Putamen (tissue), 1 donor: ENCODE results near the gene GUCD1.
A peak's percentile ranks its signal among the peaks of the same experiment; 100 is the strongest.

Experiments used
- DNase-seq: peaks from one replicate; pipeline ENCODE4 v3.0.0-alpha.2; 2016; ENCODE audit warnings: low spot score

The GUCD1 gene

DNA sequence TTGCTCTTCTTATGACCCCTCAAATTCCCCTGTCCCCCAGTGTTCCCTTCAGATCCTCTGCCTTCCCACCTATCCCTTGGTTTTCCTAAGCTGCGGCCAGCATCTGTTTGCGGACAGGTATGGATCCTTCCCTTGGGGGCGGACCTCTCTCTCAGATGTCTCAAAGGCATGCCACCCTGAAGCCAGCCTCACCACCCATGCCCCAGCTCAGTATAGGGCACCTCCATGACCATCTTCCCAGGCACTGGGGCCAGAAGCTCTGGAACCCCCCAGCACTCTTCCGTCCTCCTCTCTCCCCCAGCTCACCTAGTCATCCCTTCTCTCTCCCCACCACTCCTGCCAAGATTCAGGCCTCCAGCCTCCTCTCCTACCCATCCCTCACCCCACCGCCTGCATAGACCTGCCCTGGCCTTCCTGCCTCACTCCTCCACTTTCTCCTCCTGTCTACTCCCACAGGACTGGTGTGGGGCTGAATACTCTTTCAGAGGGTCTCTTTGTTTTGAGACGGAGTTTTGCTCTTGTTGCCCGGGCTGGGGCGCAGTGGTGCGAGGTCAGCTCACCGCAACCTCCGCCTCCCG lies 35.7 kb upstream of the GUCD1 start:
- DNase-seq = no peak

DNA sequence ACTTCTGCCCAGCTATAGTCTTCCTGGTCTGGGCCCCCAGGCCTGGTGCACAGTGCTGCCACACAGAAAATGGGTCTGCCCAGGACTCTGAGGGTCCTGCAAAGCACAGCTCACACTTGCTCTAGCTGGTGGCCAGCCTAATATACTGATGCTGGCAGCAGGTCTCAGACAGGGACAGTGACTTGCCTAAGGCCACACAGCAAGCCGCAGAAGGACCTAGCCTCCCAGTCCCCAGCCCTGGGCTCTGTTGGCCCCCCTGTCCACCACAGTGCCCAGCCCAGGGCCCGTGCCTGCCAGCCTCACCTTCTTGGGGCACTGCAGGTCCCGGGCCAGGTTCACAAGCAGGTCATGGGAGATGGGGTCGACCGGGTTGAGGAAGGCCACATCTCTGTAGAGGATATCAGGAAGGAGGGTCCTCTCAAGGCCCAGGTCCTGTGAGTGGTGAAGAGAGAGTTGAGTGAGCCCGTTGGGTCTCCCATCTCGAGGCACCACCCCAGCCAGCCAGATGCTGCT lies 34.6 kb upstream of the GUCD1 start:
- no peak for DNase-seq

DNA sequence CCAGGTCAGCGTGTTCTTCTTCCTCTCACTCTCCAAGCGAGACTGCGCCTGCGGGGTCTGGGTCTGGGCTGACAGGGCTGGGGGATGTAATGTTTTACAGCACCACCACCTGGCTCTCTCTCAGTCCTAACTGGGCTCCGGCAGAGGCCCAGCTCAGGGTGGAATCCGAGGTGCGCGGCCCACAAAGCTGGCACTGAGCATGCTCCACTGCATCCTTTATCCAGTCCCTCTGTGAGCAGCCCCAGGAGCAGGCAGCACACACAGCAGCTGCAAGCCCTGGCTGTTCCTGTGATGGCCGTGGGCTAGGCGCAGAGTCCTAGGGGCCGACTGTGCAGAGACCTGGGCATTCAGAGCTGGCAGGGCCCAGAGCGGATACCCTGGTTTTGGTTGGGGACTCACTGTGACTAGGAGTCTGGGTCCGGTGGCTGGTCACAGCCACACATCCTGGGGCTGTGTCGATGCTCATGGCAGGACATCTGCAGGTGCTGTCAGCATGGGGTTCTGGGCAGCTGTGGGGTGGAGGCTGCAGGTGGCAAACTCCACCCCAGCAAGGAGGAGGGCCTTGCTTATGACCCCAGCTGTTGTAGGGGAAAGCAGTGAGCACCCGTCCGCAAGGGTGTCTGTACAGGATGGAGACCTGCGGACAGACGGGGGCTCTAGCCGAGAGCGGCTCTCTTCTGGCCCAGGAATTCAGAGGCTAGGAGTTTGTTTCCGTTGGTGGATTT lies 34.0 kb upstream of the GUCD1 start:
- DNase-seq = no peak

DNA sequence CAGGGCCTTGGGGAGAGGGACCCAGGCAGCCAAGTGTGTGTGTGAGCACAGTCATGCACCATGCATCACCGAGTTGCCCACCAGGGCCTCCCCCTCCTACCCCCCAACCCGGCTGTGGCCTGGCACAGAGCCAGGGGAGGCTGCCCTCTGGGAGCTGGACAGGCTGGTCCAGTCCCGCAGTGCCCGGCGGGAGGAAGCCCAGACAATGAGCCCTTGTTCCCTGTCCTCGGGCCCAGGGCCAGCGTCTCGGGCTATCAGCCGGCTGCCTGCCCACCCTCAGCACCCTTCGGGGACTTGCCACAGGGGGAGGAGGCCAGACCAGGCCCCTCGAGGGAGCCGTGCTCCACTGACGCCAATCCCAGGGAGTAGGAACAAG lies 33.4 kb upstream of the GUCD1 start:
- peak; percentile 90 for DNase-seq

DNA sequence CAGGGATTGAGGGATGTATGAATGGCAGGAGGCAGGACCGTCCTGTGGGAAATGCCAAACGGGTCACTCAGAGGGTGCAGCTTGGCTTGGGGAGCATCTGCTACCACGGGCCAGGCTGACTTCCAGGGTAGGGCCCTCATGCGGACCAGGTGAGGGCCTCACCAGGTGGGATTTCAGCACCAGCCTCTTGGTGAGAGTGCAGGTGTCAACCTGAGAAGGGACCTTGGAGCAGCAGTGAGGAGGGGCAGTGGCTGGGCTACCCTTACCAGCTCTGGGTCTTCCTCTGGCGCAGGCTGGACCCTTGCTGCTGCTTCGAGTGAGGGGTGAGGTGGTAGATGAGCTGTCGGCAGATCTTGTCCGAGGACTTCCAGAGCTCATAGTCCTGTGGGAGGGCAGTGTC lies 33.0 kb upstream of the GUCD1 start:
- no peak for DNase-seq

DNA sequence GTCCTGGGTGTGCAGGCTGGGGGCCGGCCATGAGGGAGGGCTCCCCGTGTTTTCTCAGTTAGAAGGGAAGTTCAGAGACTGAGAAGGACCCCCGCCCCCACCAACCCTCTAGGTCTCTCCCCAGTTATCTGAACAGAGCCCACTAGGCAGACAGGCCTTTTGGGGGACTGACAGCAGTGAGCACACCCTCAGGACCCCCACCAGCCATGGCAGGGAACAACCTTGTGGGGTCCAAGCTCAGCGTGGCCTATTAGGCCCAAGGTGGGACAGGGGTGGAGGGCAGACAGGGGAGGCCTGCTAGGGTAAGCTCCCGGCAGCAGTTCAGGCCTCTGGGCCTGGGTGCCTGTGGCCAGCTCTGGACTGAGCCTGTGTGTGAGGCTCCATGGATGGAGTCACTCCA lies 32.3 kb upstream of the GUCD1 start:
- no peak for DNase-seq

DNA sequence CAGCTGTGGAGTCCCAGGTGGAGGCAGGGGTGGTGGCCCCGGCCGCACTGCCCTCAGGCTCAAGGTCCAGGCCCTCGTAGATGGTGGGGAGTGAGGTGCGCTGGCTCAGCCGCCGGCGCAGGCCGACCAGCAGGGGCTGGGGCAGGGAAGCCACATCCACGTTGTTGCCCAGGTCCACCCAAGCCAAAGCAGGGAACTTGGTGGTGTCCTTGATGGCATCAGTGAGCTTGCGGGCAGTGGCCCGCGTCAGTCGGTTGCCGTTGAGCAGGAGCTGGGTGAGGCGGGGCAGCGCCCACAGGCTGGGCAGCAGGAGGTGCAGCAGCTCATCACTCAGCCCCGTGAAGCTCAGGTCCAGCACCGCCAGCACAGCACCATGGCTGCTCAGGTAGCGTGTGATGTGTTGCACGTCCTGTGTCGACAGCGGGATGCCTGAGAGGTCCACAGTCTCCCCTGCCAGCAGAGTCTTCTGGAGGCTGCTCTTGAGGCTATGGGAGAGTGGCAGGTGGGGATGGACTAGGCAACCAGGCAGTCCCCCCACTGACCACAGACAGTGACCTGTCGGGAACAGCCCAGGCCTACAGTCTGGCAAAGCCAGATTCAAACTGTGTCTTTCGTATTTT lies 31.1 kb upstream of the GUCD1 start:
- no peak for DNase-seq

DNA sequence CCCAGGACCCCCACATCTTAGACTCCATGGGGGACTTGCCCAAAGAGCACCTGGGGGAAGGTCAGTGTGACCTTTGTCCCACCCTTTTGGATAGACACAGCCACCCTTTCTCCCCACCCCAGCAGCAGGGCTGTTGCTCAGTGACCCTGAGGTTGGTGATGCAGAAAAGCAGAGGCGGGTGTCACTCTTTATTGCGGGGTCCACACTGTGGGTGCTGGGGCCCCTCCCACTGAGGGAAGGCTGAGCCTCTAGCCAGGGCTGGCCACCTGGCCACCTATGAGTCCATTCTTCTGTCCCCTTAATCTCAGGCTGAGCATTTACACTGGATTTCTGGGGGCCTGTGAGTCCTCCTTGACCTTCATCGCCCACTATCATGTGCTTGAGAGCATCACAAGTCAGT lies 30.5 kb upstream of the GUCD1 start:
- DNase-seq = no peak

DNA sequence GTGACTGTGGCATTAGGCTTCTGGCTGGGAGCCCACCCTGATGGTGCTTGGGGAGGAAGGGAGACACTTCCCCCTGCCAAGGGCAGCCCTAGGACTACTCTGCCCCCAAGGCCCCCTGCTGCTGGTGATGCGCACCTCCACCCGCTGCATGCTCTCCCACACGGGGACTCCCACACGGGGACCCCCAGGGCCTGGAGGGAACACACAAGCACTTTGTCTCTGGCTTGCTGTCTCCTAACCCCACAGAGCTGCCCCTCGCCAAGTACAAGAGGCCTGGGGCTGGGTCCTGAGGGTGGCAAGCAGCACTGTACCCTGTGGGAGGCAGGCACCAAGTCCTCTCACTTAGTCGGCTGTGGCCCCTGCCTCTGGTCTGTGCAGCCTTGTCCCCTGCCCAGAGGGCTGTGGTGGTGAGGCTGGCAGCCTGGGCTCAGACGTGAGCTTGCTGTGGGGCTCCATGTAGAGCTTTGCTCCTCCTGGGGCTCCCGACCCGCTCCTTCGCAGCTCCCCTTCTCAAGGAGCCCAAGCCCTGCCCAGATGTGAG lies 30.0 kb upstream of the GUCD1 start:
- no peak for DNase-seq

DNA sequence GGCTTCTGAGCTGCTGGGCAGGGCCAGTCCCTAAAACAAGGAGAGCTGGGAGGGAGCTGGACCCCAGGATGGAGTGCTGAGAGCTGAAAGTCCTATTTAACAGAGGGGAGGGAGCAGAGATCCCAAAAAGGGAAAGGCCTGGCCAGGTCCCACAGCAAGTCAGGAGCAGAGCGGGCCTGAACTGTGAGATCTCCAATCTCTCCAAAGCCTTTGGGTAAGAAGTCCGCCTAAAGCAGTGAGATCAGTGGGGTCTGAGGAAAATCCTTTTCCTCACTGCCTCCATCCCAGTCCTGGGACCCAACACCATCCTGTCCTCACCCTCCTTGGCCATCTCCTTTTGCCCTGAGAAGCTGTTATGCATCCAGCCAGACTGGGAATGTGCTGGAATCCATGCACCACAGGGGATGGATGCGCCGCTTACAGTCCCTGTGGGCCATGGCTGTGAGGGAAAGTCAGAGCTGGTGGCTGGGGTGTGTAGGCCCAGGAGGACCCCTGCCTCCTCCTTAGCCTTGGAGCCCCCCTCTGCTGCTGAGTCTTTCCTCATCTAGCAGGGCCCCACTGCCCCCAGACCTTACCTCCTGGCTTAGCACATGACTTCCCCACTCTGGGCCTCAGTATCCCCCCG lies 29.3 kb upstream of the GUCD1 start:
- DNase-seq = no peak

DNA sequence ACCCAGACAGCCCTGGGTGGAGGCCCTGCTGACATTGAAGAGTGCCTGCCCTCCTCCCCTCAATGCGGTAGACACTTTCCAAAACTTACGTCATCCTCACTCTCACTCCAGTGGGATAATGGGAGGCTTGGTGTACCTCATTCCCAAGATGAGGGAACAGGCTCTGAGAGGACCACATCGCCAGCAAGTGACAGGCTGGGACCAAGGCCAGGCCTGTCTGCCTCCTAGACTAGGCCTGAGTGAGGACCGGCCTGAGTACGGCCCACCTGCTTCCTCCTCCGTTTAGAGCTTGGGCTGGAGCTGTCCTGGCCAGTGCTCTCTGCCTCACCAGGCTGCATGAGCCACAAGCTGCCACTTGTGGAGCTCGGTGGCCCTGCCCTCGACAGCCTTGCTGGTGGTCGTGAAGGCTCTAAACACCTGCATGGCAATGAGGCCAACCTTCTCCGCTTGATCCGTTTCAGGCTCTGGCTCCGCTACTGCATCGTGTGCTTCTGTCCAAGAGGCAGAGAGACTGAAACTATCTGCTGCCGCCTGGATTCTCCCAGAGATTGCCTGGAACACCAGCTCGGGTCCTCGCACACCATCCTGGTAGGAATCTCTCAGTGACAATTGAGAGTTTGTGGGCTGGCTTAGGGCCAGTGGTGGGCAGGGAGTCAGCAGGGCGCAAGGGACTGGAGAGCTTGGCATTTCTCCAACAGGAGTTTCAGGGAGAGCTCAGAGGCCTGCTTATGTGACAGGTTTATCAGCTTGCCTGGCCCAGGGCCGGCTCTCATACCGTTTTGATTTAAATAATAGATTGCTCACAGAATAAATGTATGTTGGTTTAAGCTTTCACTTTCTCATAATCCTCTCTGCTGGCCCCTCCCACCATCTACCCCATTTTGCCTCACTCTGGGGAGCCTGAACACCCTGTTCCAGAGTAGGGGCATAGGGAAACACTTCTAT lies 28.6 kb upstream of the GUCD1 start:
- no peak for DNase-seq

DNA sequence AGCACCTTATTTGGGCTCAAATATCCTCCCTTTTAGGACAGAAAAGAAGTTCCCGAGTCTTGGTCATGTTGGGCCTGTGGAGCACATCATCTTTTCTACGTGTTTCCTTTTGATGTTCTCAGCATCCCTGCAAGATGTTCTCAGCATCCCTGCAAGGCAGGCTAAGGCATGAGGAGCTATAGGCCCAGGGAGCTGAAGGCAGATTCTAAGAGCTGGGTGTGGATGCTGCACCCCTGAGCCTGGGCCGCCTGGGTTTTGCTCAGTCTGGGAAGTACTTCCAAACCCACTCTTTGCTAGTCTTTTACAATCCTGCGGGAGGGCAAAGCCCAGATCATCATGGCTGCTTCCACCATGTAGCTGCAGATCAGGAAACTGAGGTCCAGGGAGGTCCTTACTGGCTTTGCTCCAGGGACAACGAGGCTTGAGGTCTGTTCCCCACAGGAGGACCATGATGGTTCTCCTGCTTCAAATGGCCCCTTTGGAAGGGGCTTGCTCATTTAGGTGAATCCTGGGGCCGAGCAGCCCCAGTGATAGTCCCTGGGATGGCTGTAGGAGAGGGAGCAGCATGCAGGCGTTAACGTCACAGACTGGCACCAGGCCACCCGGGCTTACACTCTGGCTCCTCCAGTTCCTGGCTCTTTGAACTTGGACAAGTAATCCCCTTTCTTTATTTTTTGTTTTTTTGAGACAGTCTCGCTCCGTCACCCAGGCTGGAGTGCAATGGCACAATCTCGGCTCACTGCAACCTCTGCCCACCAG lies 27.3 kb upstream of the GUCD1 start:
- no peak for DNase-seq

DNA sequence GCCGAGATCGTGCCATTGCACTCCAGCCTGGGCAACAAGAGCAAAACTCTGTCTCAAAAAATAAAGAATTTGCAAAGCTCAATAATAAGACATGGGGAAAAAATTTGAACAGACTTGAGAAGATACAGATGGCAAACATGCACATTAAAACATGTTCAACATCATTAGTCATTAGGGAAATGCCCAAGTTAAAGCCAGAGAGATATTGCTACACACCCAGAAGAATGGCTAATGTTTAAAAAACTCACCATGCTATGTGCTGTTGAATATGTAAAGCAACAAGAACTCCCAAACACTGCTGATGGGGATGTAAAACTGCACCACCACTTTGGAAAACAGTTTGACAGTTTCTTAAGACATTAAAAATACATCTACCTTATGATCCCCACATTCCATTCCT lies 25.3 kb upstream of the GUCD1 start:
- DNase-seq = no peak

DNA sequence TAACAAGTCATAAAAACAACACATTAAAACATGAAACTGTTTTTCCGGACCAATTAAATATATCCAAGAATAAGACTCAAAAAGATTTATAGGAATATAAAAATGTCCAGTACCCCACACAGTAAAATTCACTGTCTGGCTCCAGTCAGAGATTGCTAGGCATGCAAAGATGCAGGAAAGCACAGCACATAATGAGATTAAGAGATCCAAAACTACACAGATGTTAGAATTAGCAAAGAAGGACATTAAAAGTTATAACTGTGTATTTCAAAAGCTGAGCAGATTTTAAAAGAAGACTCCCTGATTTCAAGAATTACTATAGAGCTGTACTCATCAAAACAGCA lies 24.3 kb upstream of the GUCD1 start:
- no peak for DNase-seq

DNA sequence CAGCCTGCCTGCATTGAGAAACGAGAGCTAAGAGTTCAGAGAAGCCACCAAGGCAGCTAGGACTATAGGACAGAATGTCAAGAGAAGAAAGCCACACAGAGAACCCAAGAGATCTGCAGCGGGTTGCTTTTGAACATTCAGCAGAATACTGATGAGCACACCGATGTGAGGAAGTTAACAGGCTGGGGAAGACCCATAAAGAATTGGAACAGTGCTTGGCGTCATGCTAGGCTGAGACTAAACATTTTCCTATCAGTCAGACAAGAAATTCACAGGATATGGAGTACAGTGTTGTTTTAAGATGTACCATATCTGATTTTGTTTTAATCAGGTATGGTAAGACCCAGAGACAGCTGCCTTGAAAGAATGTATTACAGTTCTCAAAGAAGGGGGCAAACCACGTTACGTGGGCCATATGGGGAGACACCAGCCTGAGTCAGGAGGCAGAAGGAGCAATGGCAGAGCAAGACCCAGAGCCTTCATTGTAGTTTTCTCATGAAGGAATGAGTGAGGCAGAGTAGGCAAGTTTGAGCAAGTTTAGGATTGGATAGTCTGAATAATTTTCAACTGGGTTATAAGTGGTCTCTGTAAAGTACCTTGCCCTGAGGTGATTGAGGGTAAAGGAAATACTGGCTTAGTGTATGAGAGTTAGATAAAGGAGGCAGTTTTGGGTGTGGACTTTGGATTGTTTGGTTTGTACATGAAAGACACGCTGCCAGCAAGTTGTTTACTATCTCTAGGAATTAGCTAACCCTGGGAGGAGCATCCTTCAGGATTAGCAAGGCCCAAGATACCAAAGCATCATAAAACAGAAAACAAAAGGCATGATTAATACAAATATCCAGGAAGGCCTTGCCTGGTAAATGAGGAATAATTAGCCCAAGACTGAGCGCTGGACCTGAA lies 23.7 kb upstream of the GUCD1 start:
- no peak for DNase-seq

DNA sequence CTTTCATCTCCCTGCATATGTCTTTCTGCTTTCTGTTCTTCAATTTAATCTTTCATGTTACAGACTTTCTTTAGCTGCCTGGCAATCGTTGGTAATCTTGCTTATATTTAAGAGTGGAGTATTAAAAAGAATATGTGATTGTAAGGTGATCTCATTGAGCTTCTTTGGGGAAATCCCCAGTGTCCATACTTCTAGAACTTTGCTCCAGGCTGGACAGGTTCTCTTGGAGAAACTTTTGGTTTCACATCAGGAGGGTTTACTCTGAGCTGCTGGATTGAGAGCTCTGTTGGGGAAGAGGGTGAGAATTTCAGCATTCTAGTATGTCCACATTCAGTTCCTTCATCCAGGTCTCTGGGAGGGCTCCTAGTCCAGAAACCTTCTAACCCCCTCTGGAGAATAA lies 21.8 kb upstream of the GUCD1 start:
- no peak for DNase-seq

DNA sequence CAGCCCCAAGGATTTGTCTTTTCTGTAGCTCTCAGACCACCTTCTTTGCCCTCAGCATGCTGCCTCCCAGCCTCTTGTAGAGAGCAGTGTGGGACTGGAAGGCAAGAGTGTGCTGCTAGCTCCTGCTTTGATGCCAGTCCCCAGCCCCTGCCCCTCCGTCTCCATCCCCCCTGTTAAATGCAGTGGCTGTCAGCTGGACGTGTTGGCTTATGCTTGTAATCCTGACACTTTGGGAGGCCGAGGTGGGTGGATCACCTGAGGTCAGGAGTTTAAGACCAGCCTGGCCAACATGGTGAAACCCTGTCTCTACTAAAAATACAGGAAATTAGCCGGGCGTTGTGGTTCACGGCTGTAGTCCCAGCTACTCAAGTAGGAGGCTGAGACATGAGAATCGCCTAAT lies 16.3 kb upstream of the GUCD1 start:
- no peak for DNase-seq

DNA sequence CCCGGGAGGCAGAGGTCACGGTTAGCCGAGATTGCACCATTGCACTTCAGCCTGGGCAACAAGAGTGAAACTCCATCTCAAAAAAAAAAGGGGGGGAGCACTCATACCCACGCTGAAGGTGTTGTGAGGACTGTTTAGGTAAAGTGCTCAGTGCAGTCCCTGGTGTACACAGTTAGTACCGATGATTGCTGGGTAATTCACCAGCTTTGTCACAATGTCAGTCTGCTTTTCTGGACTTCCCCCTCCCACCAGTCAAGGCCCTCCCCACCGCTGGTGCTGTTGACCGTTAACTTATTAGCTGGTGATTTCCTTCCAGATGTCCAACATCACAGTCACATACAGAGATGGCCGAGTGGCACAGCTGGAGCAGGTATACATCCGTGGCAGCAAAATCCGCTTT lies 12.7 kb upstream of the GUCD1 start:
- DNase-seq = no peak

DNA sequence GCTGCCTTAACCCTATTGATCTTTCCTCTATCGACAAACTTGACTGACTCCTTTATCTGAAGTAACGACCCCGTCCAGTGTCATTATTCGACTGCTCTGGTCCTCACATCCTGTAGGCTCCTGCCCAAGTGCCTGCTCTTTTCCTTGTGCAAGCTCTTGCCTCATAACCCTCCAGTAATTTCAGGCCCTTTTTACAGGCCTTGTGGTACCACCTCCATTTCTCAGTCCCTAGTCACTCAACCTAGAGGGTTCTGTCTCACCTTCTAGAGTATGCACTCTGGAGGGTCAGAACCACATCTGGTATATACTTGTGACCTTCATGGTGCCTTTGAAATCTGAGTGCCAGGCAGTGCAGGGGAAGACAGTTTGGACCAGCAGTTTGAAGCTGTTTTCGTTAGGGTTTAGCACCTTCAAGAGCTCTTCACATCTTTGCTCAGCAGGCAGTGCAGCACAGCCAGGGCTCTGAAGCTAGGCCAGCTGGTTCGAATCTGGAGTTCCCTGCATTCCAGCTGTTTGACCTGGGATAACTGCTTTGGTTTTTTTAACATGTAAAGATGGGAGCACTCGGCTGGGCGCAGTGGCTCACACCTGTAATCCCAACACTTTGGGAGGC lies 12.1 kb upstream of the GUCD1 start:
- DNase-seq = no peak

DNA sequence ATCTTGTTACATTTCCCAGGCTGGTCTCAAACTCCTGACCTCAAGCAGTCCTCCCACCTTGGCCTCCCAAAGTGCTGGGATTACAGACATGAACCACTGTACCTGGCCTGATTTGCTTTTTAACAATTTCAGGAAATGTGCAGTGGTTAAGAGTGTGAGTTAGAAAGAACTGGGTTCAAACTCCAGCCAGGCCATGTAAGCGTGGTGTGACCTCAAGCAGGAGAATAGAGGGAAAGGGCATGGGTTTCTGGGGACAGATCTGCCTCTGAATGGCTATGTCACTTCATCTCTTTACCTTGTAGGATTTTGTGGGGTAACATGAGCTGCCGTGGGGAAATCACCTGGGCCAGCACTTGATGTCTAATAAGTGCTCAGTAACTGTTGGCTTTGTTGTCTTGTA lies 10.1 kb upstream of the GUCD1 start:
- no peak for DNase-seq
